Right cardiac atrium (tissue), 5 donors: Measurements from ENCODE around the gene HYKK. TPM values are rescaled to one million over a fixed set of nuclear protein-coding genes. Genes with fewer than 3 reads are reported as not detected.

Experiments
- ATAC-seq, 2 donors: fragments of 200-7000 bp; cut with Tn5 transposase; one replicate each; pipeline versions ENCODE4 v1.8.0 to v1.9.1; 2020; ENCODE audit warnings: moderate library complexity in 2 of 2, mild to moderate bottlenecking in 1 of 2
- DNase-seq, 3 donors: peaks; one replicate each; pipeline ENCODE4 v3.0.0-alpha.2; 2020
- H3K27ac ChIP-seq: one replicate; pipeline ENCODE4 v1.5.1; 2013; ENCODE audit warnings: mild to moderate bottlenecking, low read length, control low read depth, moderate library complexity
- H3K27me3 ChIP-seq: one replicate; pipeline ENCODE4 v1.6.1; 2013; ENCODE audit not compliant: control insufficient read depth, insufficient read depth
- H3K4me1 ChIP-seq: one replicate; pipeline ENCODE4 v1.6.1; 2013; ENCODE audit warnings: low read length; ENCODE audit not compliant: control insufficient read depth, insufficient read depth
- H3K4me3 ChIP-seq: one replicate; pipeline ENCODE4 v1.5.1; 2013; ENCODE audit warnings: low read length, control low read depth
- H3K9me3 ChIP-seq: one replicate; pipeline ENCODE4 v1.6.1; 2013; ENCODE audit warnings: low read length; ENCODE audit not compliant: control insufficient read depth
- WGBS: extraction: QIAGEN DNeasy Blood & Tissue Kit; methylation state at CpG from one replicate; pipeline ENCODE4 v1.1.7; 2013; 5-methylcytosine and 5-hydroxymethylcytosine counted together
- intact Hi-C, 4 donors: fragments of 100-400 bp; cut with DNase I; formaldehyde crosslinking; loops; one replicate each; pipeline versions ENCODE4 v1.11.0 to v1.14.0; 2022 to 2023
- polyA plus RNA-seq: library from polyadenylated mRNA; stranded (reverse); fragments of 200-250 nt; gene quantifications from one replicate; pipeline ENCODE4 v1.2.3, GENCODE V29; 2013
- total RNA-seq, 4 donors: library from RNA; stranded (reverse); fragmentation: NEBNext Ultra II Directional; extraction: Animal tissue kit (Norgen Biotek cat#: 25700); gene quantifications; one replicate each; pipeline ENCODE4 v1.2.1, GENCODE V29; 2021
- donor health status: healthy with polysubstance abuse.
- donor health status: DM: no; HTN: yes; CAD: no.
- donor health status: DM: no; HTN: no; CAD: no.
- donor health status: DM: no; HTN: yes; CAD: no; lungs with severe emphysema.
- donor health status: DM: yes; HTN: yes; CAD: no.

Gene HYKK
- total and polyA plus RNA-seq, 5 donors = 4.9 to 11.0 (median 7.4) TPM

DNA sequence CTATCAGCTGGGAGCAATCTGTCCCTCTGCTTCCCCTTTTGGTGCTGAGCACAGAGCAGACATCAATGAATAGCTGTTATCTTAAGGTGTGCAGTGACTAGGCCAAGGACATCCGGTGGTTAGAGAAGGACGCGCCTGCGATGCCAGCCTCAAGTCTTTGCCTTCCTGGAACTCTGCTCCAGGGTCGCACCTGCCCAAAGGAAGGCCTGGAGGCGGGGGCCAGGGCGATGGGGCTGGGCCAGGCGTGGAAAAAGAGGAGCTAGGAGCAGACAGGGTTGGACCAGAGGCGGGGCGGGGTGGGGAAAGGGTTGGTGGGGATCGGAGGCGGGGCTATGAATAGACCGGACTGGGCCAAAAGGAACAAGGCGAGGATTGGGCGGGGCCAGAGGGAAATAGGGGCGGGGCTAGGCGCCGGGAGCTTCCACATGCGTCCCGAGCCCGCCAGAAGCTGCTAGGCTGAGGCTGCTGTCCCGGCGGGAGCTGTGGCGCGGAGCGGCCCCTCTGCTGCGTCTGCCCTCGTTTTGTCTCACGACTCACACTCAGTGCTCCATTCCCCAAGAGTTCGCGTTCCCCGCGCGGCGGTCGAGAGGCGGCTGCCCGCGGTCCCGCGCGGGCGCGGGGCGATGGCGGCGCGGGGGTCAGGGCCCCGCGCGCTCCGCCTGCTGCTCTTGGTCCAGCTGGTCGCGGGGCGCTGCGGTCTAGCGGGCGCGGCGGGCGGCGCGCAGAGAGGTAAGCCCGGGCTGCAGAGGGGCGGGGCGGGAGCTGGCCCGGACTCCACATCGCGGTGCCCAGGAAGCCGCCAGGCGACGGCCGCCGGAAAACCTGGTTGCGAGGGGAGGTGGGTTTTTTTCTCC is 57.9 kb downstream of the HYKK start, which contains the start of gene CHRNA5:
Gene CHRNA5, plus strand, starts transcription at position 424 of the 854 bp plus-strand sequence. Its CDS starts 200 bp downstream, at position 624.
- DNase-seq = peak; percentile 77 to 96 (median 94)
- Histone ChIP-seq H3K9me3 (no peaks in the 10 kb centered on the region), H3K27me3 (no peaks in the 10 kb centered on the region), H3K4me1 (no peaks in the 10 kb centered on the region), H3K27ac (no peak within 1 kb of the TSS), H3K4me3 (peak within 1 kb of the TSS; percentile 57)
- intact Hi-C loops = no loop called here
- ATAC-seq = peak; percentile 96 to 97
- WGBS = under 1% methylated on average over 75 of the region's 75 CpGs

DNA sequence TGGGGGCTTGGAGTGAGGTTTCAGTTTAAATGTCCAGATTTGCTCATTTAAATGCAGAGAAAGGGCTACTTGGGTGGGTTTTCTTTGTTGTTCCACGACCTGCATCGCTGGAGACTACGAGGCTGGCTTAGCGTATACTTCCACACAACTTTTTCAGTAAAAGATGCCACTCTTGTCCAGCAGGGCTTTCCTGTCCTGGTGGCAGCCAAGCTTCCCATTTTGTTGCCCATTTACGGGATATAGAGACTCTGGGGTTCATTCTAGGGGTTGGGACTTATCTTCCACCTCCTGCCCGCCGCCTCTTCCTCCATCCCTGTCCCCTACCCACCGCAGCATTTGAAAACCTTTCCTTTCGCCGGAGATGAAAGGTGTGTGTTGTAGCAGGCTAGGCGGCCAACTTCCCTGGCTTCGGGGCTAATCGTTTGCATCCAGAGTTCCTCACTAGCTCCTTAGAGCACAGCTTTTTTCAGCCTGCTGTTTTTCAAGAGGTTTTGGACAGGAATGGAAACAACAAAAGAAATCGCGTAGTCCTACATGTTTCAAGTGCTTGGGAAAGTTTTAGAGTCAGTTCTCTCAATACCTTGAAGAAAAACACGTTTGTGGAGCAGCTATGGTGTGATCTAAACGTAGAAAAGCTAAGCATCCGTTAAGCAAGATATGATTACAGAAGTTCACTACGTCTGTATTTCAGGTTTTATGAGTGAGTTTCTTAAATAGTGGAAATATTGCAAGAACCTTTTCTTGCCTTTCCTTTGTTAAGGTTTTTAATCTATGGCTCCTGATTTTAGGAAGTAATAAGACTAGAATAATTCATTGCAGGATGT is 58.8 kb downstream of the HYKK start:
- peak overlapping the region; percentile 57 for H3K4me3 ChIP-seq
- DNase-seq (no peak), ATAC-seq (peak; percentile 7 to 22)
- no peaks in the 10 kb centered on the region for H3K4me1 ChIP-seq
- intact Hi-C loops = no loop called here
- WGBS = 4% methylated on average over 19 of the region's 19 CpGs
- H3K27ac ChIP-seq = no peak overlapping the region
- no peaks in the 10 kb centered on the region for H3K9me3 ChIP-seq
- H3K27me3 ChIP-seq = no peaks in the 10 kb centered on the region

DNA sequence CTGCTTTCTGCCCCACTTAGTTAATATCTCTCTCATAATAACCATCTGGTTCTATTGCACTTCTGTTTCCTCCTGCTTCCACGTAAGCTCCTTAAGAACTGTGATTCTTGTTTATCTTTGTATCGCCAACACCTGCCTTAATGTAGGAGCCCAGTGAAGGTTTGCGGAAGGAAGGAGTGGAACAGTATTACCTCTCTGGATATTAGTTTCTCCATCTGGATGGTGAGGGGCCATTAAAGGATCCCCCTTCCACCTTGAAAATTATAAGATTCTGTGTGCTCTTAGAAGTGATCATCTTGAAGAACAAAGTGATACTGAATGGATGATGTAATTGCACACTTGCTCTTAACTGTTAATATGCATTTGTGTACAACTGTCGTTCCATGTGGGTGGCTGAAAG is 60.2 kb downstream of the HYKK start:
- H3K27ac ChIP-seq = no peak overlapping the region
- no peak for ATAC-seq
- no peak for DNase-seq
- intact Hi-C loops = no loop called here
- H3K4me1 ChIP-seq = no peaks in the 10 kb centered on the region
- no peaks in the 10 kb centered on the region for H3K27me3 ChIP-seq
- no peaks in the 10 kb centered on the region for H3K9me3 ChIP-seq
- WGBS = 74% methylated on average over 4 of the region's 4 CpGs
- H3K4me3 ChIP-seq = no peak overlapping the region

DNA sequence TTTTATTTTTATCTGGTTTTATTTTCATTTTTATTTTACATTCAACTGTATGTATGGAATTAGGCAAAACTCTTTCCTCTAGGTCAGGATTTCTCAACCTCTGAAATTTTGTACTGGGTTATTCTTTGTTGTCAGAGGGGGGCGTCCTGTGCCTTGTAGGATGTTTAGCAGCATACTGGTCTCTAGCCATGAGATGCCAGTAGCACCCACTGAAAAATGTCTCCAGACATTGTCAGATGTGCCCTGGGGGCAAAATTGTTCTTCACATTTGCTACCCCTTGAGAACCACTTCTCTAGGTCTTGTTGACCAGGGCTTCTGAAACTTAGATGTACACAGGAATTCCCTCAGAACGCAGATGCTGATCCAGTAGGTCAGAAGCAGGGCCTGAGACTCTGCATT is 63.3 kb downstream of the HYKK start:
- Histone ChIP-seq H3K27me3 (no peaks in the 10 kb centered on the region), H3K9me3 (no peaks in the 10 kb centered on the region), H3K27ac (no peak overlapping the region), H3K4me1 (no peaks in the 10 kb centered on the region), H3K4me3 (no peak overlapping the region)
- WGBS = 92% methylated on average over 2 of the region's 2 CpGs
- DNase-seq (no peak), ATAC-seq (no peak)
- intact Hi-C loops = no loop called here

DNA sequence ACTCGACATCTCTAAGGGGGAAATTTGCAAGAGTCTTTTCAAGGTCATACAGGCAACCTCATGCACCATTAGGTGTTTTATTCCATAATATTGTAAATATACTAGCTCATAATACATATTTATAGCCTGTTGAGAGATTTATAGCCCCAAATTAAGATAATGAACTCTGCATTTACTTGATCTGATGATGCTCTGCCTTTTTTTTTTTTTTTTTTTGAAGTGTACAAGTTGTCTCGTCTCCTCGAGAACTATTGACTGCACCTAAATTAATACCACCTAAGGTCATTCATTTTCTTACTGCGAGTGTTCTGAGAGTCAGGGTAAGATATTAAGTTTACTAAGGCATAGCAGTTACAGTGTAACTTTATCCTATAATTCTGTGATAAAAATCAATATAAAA is 64.0 kb downstream of the HYKK start:
- intact Hi-C loops = no loop called here
- ATAC-seq (no peak), DNase-seq (no peak)
- Histone ChIP-seq H3K4me3 (no peak overlapping the region), H3K9me3 (no peaks in the 10 kb centered on the region), H3K27me3 (no peaks in the 10 kb centered on the region), H3K4me1 (no peaks in the 10 kb centered on the region), H3K27ac (no peak overlapping the region)
- WGBS = 75% methylated on average over 4 of the region's 4 CpGs

DNA sequence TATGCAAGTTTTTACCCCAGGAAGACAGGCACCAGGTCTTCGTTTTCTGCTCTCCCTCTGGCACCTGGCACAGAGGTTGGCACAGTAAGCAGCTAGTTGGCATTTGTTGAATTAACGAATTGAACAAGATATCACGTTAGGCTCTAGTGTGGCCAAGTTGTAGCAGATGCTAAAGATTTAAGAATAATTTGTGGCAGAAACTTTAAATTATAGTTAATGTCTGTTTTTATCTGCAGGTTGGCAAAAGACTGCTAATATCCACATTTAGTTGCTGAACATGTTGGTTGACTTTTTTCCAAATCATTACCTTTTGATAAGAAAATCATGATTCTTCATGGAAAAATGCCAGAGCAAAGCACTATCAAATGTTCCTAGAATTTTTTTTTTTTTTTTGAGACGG is 66.0 kb downstream of the HYKK start:
- ATAC-seq (no peak), DNase-seq (no peak)
- Histone ChIP-seq H3K27me3 (no peaks in the 10 kb centered on the region), H3K4me3 (no peak overlapping the region), H3K9me3 (no peaks in the 10 kb centered on the region), H3K4me1 (no peaks in the 10 kb centered on the region), H3K27ac (no peak overlapping the region)
- 56% methylated on average over 4 of the region's 4 CpGs for WGBS
- intact Hi-C loops = no loop called here

DNA sequence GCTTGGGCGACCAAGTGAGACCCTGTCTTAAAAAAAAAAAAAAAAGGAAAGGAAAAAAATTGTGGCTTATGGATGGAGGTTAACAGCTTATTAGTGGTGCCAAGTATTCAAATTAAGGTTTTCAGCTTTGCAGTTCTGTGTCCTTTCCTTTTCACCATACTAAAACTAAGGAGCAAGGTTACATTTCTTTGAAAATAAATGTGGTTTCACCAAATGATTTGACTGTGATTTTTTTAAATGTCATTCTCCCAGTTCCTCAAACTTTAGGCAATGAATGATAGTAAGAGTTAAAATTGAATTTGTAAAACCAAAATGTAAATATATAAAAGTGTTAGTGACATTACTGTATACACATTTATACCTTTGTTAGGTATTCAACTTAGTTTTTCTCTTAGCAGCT is 67.6 kb downstream of the HYKK start:
- H3K4me3 ChIP-seq = no peak overlapping the region
- H3K9me3 ChIP-seq = no peaks in the 10 kb centered on the region
- DNase-seq (no peak), ATAC-seq (no peak)
- H3K27ac ChIP-seq = no peak overlapping the region
- intact Hi-C loops = no loop called here
- no peaks in the 10 kb centered on the region for H3K4me1 ChIP-seq
- 94% methylated on average over 1 of the region's 1 CpG for WGBS
- no peaks in the 10 kb centered on the region for H3K27me3 ChIP-seq

Other genes with a start within 250 kb of the HYKK start
- 100 to 1,000 TPM in 3 of 4 donors, 10 to 100 TPM in 1; 74.7 to 170 (median 115) TPM for gene DNAJA4, start 243.0 kb upstream of the HYKK start, total RNA-seq
- 97.5 TPM for gene DNAJA4, start 243.0 kb upstream of the HYKK start, polyA plus RNA-seq
- gene SKIC8, start 208.0 kb upstream of the HYKK start, total RNA-seq = 10 to 100 TPM; 26.8 to 37.1 (median 28.3) TPM
- gene SKIC8, start 208.0 kb upstream of the HYKK start, polyA plus RNA-seq = 34.7 TPM
- gene CRABP1, start 167.2 kb upstream of the HYKK start, total RNA-seq = under 1 TPM in 1 of 4 donors, not detected in 3; 0.32 TPM
- 0.29 TPM for gene CRABP1, start 167.2 kb upstream of the HYKK start, polyA plus RNA-seq
- gene IREB2, start 69.4 kb upstream of the HYKK start, total RNA-seq = 10 to 100 TPM; 25.4 to 35.0 (median 29.1) TPM
- gene IREB2, start 69.4 kb upstream of the HYKK start, polyA plus RNA-seq = 7.9 TPM
- gene PSMA4, start 32.9 kb downstream of the HYKK start, total RNA-seq = 10 to 100 TPM; 89.1 to 98.7 (median 96.0) TPM
- 137 TPM for gene PSMA4, start 32.9 kb downstream of the HYKK start, polyA plus RNA-seq
- gene CHRNA5, start 57.9 kb downstream of the HYKK start, total RNA-seq = 1 to 10 TPM; 2.0 to 4.0 (median 2.8) TPM
- gene CHRNA5, start 57.9 kb downstream of the HYKK start, polyA plus RNA-seq = 0.68 TPM
- 1 to 10 TPM in 2 of 4 donors, under 1 TPM in 1, not detected in 1; 0.86 to 1.3 (median 1.1) TPM for gene CHRNA3, start 113.4 kb downstream of the HYKK start, total RNA-seq
- gene CHRNA3, start 113.4 kb downstream of the HYKK start, polyA plus RNA-seq = 0.11 TPM
- not detected for gene CHRNB4, start 133.6 kb downstream of the HYKK start, total RNA-seq
- gene CHRNB4, start 133.6 kb downstream of the HYKK start, polyA plus RNA-seq = not detected